ENCODE measurements around the gene PPM1N. TPM values are rescaled to one million over a fixed set of nuclear protein-coding genes. Genes with fewer than 3 reads are reported as not detected.

Gene PPM1N
- total and polyA plus RNA-seq, 9 donors = 0.21 to 1.7 (median 0.89) TPM; not detected in 1

DNA sequence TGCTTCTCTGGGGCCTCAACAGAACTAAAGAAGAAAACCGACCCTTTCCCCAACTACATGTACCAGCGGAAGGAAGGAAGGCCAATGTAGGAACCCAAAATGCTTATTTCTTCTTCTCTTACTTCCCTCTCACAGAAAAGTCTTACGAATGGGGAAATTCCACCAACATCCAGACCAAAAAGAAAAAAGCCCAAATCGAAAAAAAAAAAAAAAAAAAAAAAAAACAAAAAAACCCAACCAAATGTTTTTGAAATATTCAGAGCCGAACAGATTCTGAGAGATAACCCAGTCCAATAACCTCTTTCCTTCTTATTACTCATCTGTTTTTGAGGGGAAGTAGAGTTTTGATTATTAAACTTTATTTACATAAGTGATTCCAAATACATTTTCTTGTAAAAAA is 3.9 kb downstream of the PPM1N start:
- Histone ChIP-seq H3K36me3 (no peaks in the 10 kb centered on the region), H3K27ac (no peak overlapping the region), H3K9me3 (no peaks in the 10 kb centered on the region), H3K27me3 (no peaks in the 10 kb centered on the region), H3K4me3 (no peak overlapping the region), H3K4me1 (ENCODE audit: insufficient read depth) (peaks cover 7% of the 10 kb centered on the region)
- intact Hi-C loops (cut with DNase I) = no loop called here
- TF ChIP-seq POLR2A (IDR thresholded peaks at IDR 0.05) (no peak), EP300 (IDR thresholded peaks at IDR 0.05) (no peak)
- TF ChIP-seq, protein P1, sequence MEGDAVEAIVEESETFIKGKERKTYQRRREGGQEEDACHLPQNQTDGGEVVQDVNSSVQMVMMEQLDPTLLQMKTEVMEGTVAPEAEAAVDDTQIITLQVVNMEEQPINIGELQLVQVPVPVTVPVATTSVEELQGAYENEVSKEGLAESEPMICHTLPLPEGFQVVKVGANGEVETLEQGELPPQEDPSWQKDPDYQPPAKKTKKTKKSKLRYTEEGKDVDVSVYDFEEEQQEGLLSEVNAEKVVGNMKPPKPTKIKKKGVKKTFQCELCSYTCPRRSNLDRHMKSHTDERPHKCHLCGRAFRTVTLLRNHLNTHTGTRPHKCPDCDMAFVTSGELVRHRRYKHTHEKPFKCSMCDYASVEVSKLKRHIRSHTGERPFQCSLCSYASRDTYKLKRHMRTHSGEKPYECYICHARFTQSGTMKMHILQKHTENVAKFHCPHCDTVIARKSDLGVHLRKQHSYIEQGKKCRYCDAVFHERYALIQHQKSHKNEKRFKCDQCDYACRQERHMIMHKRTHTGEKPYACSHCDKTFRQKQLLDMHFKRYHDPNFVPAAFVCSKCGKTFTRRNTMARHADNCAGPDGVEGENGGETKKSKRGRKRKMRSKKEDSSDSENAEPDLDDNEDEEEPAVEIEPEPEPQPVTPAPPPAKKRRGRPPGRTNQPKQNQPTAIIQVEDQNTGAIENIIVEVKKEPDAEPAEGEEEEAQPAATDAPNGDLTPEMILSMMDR (IDR thresholded peaks at IDR 0.05) = no peak
- DNase-seq = no peak
- WGBS, 3 donors = 57 to 62% (median 62%) methylated on average over 5 of the region's 5 CpGs

DNA sequence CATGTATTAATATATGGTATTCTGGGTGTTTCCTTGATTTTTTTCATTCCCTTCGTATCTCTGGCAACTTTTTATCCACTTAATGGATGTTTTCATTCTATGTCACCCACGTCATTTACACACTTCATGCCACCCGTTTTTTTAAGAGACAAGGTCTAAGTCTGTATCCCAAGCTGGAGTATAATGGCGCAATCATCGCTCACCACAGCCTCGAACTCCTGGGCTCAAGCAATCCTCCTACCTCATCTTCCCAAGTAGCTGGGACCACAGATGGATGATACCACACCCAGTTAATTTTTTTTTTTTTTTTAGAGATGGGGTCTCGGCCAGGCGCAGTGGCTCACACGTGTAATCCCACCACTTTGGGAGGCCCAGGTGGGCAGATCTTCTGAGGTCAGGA is 5.7 kb downstream of the PPM1N start:
- H3K27me3 ChIP-seq = no peaks in the 10 kb centered on the region
- H3K4me1 ChIP-seq (ENCODE audit: insufficient read depth) = peaks cover 7% of the 10 kb centered on the region
- DNase-seq = no peak
- H3K27ac ChIP-seq = no peak overlapping the region
- no peaks in the 10 kb centered on the region for H3K9me3 ChIP-seq
- intact Hi-C loops (cut with DNase I) = no loop called here
- WGBS, 3 donors = 79 to 87% (median 82%) methylated on average over 9 of the region's 9 CpGs
- H3K36me3 ChIP-seq = no peaks in the 10 kb centered on the region
- TF ChIP-seq, protein P1 (IDR thresholded peaks at IDR 0.05) = no peak
- TF ChIP-seq POLR2A (IDR thresholded peaks at IDR 0.05) (no peak), EP300 (IDR thresholded peaks at IDR 0.05) (no peak)
- H3K4me3 ChIP-seq = no peak overlapping the region

DNA sequence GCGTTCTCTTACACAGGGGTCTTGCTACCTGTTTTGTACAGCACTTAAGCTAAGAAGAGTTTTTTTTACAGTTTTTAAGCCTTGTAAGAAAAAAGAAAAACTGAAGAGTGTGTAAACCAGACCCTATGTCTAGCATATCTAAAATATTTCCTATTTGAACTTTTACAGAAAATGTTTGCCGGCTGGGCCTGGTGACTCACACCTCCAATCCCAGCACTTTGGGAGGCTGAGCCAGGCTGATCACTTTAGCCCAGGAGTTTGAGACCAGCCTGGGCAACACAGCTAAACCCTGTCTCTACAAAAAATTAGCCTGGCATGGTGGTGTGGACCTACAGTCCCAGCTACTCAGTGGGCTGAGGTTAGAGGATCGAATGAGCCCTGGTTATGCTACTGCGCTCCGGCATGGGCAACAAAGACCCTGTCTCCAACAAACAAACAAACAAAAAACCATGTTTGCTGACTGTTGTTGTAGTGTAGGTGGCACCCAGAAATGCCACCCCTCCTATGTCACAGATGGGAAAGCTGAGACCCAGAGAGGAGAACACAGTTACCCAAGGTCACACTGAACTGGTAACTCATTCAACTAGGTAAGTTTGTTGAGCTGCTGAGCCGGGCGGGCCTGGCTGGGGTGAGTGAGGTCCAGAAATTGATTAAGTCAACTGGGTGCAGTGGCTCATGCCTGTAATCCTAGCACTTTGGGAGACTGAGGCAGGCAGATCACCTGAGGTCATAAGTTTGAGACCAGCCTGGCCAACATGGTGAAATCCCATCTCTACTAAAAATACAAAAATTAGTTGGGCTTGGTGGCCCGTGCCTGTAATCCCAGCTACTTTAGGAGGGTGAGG is 7.1 kb downstream of the PPM1N start:
- 63 to 79% (median 70%) methylated on average over 8 of the region's 8 CpGs for WGBS, 3 donors
- Histone ChIP-seq H3K4me3 (no peak overlapping the region), H3K27ac (peak overlapping the region in 1 of 2 donors; percentile 50), H3K9me3 (no peaks in the 10 kb centered on the region), H3K36me3 (no peaks in the 10 kb centered on the region), H3K4me1 (ENCODE audit: insufficient read depth) (peaks cover 9% of the 10 kb centered on the region), H3K27me3 (no peaks in the 10 kb centered on the region)
- intact Hi-C loops (cut with DNase I) = loop anchor here in 1 of 4 donors (5.0 kb wide), 1 partner anchor 277 kb away; the partner anchor contains the start of gene DMPK
- TF ChIP-seq POLR2A (IDR thresholded peaks at IDR 0.05) = no peak
- TF ChIP-seq, protein P1 (IDR thresholded peaks at IDR 0.05) = no peak
- no peak for TF ChIP-seq EP300 (IDR thresholded peaks at IDR 0.05)
- DNase-seq = no peak

DNA sequence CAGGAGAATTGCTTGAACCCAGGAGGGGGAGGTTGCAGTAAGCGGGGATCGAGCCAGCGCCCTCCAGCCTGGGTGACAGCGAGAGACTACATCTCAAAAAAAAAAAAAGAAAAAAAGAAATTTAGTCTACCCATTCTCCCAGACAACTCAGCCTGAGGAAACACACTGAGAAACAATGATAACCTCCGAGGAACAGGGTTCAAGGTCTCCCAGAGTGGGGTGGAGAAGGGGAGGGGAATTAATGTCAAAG is 7.7 kb downstream of the PPM1N start:
- H3K27ac ChIP-seq = peak overlapping the region; percentile 50 to 67
- no peaks in the 10 kb centered on the region for H3K27me3 ChIP-seq
- 23 to 42% (median 29%) methylated on average over 5 of the region's 5 CpGs for WGBS, 3 donors
- H3K9me3 ChIP-seq = no peaks in the 10 kb centered on the region
- TF ChIP-seq POLR2A (IDR thresholded peaks at IDR 0.05) (no peak), EP300 (IDR thresholded peaks at IDR 0.05) (no peak)
- TF ChIP-seq, protein P1 (IDR thresholded peaks at IDR 0.05) = no peak
- no peaks in the 10 kb centered on the region for H3K36me3 ChIP-seq
- peak overlapping the region; percentile 94 for H3K4me3 ChIP-seq
- no peak for DNase-seq
- H3K4me1 ChIP-seq (ENCODE audit: insufficient read depth) = peaks cover 9% of the 10 kb centered on the region
- intact Hi-C loops (cut with DNase I) = loop anchor here in 1 of 4 donors (5.0 kb wide), 1 partner anchor 276 kb away; the partner anchor contains the start of gene DMPK

All from ovary (tissue), 9 donors.